HCT116 (cell line): Measurements from ENCODE around the gene PSEN2. TPM values are rescaled to one million over a fixed set of nuclear protein-coding genes. Genes with fewer than 3 reads are reported as not detected.

ENCODE experiments used
- ATAC-seq: fragments of 200-7000 bp; cut with Tn5 transposase; 2 replicates; pipeline ENCODE4 v1.9.1; 2020; ENCODE audit warnings: mild to moderate bottlenecking, moderate library complexity
- BruUV-seq: library from RNA; stranded (reverse); fragments of 400-500 nt; replicated peaks from 2 replicates; lab custom pipeline; 2021; lab: Mats Ljungman, UMichigan
- CTCF ChIA-PET: fragments of 300-600 bp; sonication (Branson Sonifier 250); formaldehyde crosslinking; loops from one replicate; lab custom pipeline; 2021; ENCODE audit warnings: antibody characterized with exemption; lab: Charles Lee
- POLR2A ChIA-PET: fragments of 300-600, 350-600 bp; sonication (Branson Sonifier 250); formaldehyde crosslinking; loops from one replicate; lab custom pipeline; 2021; ENCODE audit warnings: antibody characterized with exemption; lab: Charles Lee
- RAD21 ChIA-PET, 2 experiments: fragments of 300-600 bp; sonication (Branson Sonifier 250); formaldehyde crosslinking; loops; one replicate each; lab custom pipeline; 2023; ENCODE audit warnings: low total read pairs in 2 of 2; ENCODE audit not compliant: uncharacterized antibody in 2 of 2, unreplicated experiment in 2 of 2, low non-redundant PET in 1 of 2; lab: Charles Lee
- DNase-seq: peaks from one replicate; pipeline ENCODE4 v3.0.0-alpha.2; 2010; ENCODE audit warnings: low read depth, low spot score
- H2AFZ ChIP-seq: fragments of 200-600 bp; shearing (Covaris generic), sonication (generic); 2 replicates; pipeline ENCODE4 v1.6.1; 2017; ENCODE audit warnings: low read depth, mixed run types, mixed read lengths, antibody characterized with exemption, low read length; ENCODE audit not compliant: poor library complexity, severe bottlenecking
- H3K27ac ChIP-seq: 2 replicates; pipeline ENCODE4 v1.5.1; 2012; ENCODE audit warnings: low read depth, low read length
- H3K27me3 ChIP-seq: fragments of 200-600 bp; sonication (generic); 2 replicates; pipeline ENCODE4 v1.6.1; 2016; ENCODE audit warnings: mixed run types, low read length, mixed read lengths; ENCODE audit not compliant: insufficient read depth
- H3K36me3 ChIP-seq, 2 experiments: fragments of 200-500 bp in 1 of 2; fragments of 200-600 bp in 1 of 2; sonication (Bioruptor generic) in 1 of 2; sonication (generic) in 1 of 2; 2 replicates each; pipeline versions ENCODE4 v1.5.1 to v1.6.1; 2014 to 2016; ENCODE audit warnings: low read length in 2 of 2, inconsistent platforms in 1 of 2, mixed read lengths in 1 of 2, mixed run types in 1 of 2; ENCODE audit not compliant: insufficient read depth in 2 of 2, control insufficient read depth in 1 of 2
- H3K4me1 ChIP-seq, 2 experiments: fragments of 200-600 bp in 1 of 2; sonication (generic) in 1 of 2; 2 replicates each; pipeline versions ENCODE4 v1.5.1 to v1.6.1; 2012 to 2017; ENCODE audit warnings: low read length in 2 of 2, inconsistent platforms in 1 of 2, mild to moderate bottlenecking in 1 of 2, mixed read lengths in 1 of 2, mixed run types in 1 of 2, moderate library complexity in 1 of 2; ENCODE audit not compliant: insufficient read depth in 2 of 2, control insufficient read depth in 1 of 2
- H3K4me2 ChIP-seq: fragments of 200-600 bp; sonication (generic); 2 replicates; pipeline ENCODE4 v1.6.1; 2017; ENCODE audit warnings: mixed run types, low read length, mixed read lengths
- H3K4me3 ChIP-seq, 2 experiments: fragments of 200-600 bp in 1 of 2; sonication (generic) in 1 of 2; replicated peaks in 1 of 2; 2 replicates each; pipeline ENCODE4 v1.5.1; 2011 to 2016; ENCODE audit warnings: low read length in 2 of 2, control low read depth in 1 of 2, low read depth in 1 of 2, mild to moderate bottlenecking in 1 of 2, mixed read lengths in 1 of 2, mixed run types in 1 of 2
- H3K79me2 ChIP-seq: fragments of 200-600 bp; sonication (generic); 2 replicates; pipeline ENCODE4 v1.6.1; 2017; ENCODE audit warnings: mild to moderate bottlenecking, mixed run types, low read length, moderate library complexity, mixed read lengths; ENCODE audit not compliant: insufficient read depth
- H3K9ac ChIP-seq: fragments of 200-600 bp; sonication (generic); 2 replicates; pipeline ENCODE4 v1.6.1; 2016; ENCODE audit warnings: low read length, mixed read lengths
- H3K9me2 ChIP-seq: fragments of 200-600 bp; sonication (generic), shearing (Covaris generic); 2 replicates; pipeline ENCODE4 v1.6.1; 2017; ENCODE audit warnings: mixed run types, mild to moderate bottlenecking, moderate library complexity; ENCODE audit not compliant: insufficient read depth
- H3K9me3 ChIP-seq, 2 experiments: fragments of 200-500 bp in 1 of 2; fragments of 200-600 bp in 1 of 2; sonication (Bioruptor generic) in 1 of 2; sonication (generic) in 1 of 2; 2 replicates each; pipeline ENCODE4 v1.6.1; 2014 to 2017; ENCODE audit warnings: low read length in 2 of 2, mixed read lengths in 2 of 2, inconsistent platforms in 1 of 2, low read depth in 1 of 2, mild to moderate bottlenecking in 1 of 2, mixed run types in 1 of 2, moderate library complexity in 1 of 2; ENCODE audit not compliant: control insufficient read depth in 1 of 2, insufficient read depth in 1 of 2
- H4K20me1 ChIP-seq: fragments of 200-600 bp; sonication (generic), shearing (Covaris generic); 2 replicates; pipeline ENCODE4 v1.6.1; 2017; ENCODE audit warnings: mixed run types, mild to moderate bottlenecking, moderate library complexity; ENCODE audit not compliant: insufficient read depth
- CBX3 ChIP-seq: IDR thresholded peaks from 2 replicates; pipeline ENCODE4 v1.6.1; 2012; ENCODE audit warnings: low read depth
- CEBPB ChIP-seq: IDR thresholded peaks from 2 replicates; pipeline ENCODE4 v1.6.1; 2012; ENCODE audit warnings: low read depth
- EGR1 ChIP-seq: IDR thresholded peaks from 2 replicates; pipeline ENCODE4 v1.6.1; 2012; ENCODE audit warnings: low read depth
- ELF1 ChIP-seq: IDR thresholded peaks from 2 replicates; pipeline ENCODE4 v1.6.1; 2012; ENCODE audit warnings: low read depth, borderline replicate concordance
- EZH2 ChIP-seq: fragments of 200-600 bp; sonication (generic); IDR thresholded peaks from 2 replicates; pipeline ENCODE4 v1.6.1; 2017; ENCODE audit warnings: antibody characterized with exemption, mixed run types
- EZH2phosphoT487 ChIP-seq: fragments of 200-600 bp; IDR thresholded peaks from 2 replicates; pipeline ENCODE4 v1.6.1; 2018; ENCODE audit warnings: antibody characterized with exemption, borderline replicate concordance
- FOSL1 ChIP-seq: IDR thresholded peaks from 2 replicates; pipeline ENCODE4 v1.6.1; 2012; ENCODE audit warnings: low read depth
- JUND ChIP-seq: IDR thresholded peaks from 2 replicates; pipeline ENCODE4 v1.6.1; 2012
- POLR2A ChIP-seq: IDR thresholded peaks from 2 replicates; pipeline ENCODE4 v1.7.0; 2011; ENCODE audit warnings: borderline replicate concordance; ENCODE audit not compliant: insufficient read depth, insufficient read length; ENCODE audit errors: extremely low read depth
- POLR2AphosphoS5 ChIP-seq: IDR thresholded peaks from 2 replicates; pipeline ENCODE4 v1.6.1; 2011; ENCODE audit warnings: mild to moderate bottlenecking, low read depth, low read length, moderate library complexity
- SP1 ChIP-seq: IDR thresholded peaks from 2 replicates; pipeline ENCODE4 v1.6.1; 2012; ENCODE audit warnings: low read depth
- SRF ChIP-seq: IDR thresholded peaks from 2 replicates; pipeline ENCODE4 v1.6.1; 2012; ENCODE audit warnings: low read depth
- YY1 ChIP-seq: IDR thresholded peaks from 2 replicates; pipeline ENCODE4 v1.6.1; 2011; ENCODE audit warnings: low read length, low read depth, moderate library complexity, mild to moderate bottlenecking; ENCODE audit not compliant: insufficient replicate concordance; ENCODE audit errors: extremely low read depth
- ZBTB33 ChIP-seq: IDR thresholded peaks from 2 replicates; pipeline ENCODE4 v1.6.1; 2011; ENCODE audit warnings: mild to moderate bottlenecking, low read length, moderate library complexity; ENCODE audit not compliant: insufficient replicate concordance; ENCODE audit errors: extremely low read depth
- ZFX ChIP-seq: fragments of 450-650 bp; IDR thresholded peaks from 2 replicates; pipeline ENCODE4 v1.6.1; 2017
- ZNF274 ChIP-seq: fragments of 200-500 bp; sonication (Bioruptor generic); IDR thresholded peaks from 2 replicates; pipeline ENCODE4 v1.6.1; 2014; ENCODE audit warnings: mild to moderate bottlenecking, low read depth, low read length, inconsistent platforms
- intact Hi-C: fragments of 100-400 bp; cut with micrococcal nuclease; formaldehyde crosslinking; loops from 2 replicates; pipeline ENCODE4 v1.10.0; 2022
- total RNA-seq: library from RNA; stranded (reverse); gene quantifications from one replicate; pipeline ENCODE4 v1.2.1, GENCODE V29; 2021; ENCODE audit not compliant: unreplicated experiment
- TF ChIP-seq, protein P1 (sequence below): IDR thresholded peaks from 2 replicates; pipeline ENCODE4 v1.6.1; 2012
- TF ChIP-seq, protein P2 (sequence below), 3 experiments: fragments of 200-600 bp in 1 of 3; sonication (generic) in 1 of 3; IDR thresholded peaks in 2 of 3; conservative IDR thresholded peaks in 1 of 3; 2 replicates each; pipeline ENCODE4 v1.5.1; 2012 to 2017; ENCODE audit warnings: low read depth in 2 of 3, low read length in 2 of 3, antibody characterized with exemption in 1 of 3, borderline replicate concordance in 1 of 3, control low read depth in 1 of 3, mild to moderate bottlenecking in 1 of 3, mixed read lengths in 1 of 3, mixed run types in 1 of 3, moderate library complexity in 1 of 3; ENCODE audit not compliant: insufficient read depth in 1 of 3
- TF ChIP-seq, protein P3 (sequence below): IDR thresholded peaks from 2 replicates; pipeline ENCODE4 v1.6.1; 2012
- TF ChIP-seq, protein P4 (sequence below): IDR thresholded peaks from 2 replicates; pipeline ENCODE4 v1.6.1; 2012; ENCODE audit warnings: low read depth

Gene PSEN2
- total RNA-seq, 1 experiment from 2014 or later: 28.5 TPM

DNA sequence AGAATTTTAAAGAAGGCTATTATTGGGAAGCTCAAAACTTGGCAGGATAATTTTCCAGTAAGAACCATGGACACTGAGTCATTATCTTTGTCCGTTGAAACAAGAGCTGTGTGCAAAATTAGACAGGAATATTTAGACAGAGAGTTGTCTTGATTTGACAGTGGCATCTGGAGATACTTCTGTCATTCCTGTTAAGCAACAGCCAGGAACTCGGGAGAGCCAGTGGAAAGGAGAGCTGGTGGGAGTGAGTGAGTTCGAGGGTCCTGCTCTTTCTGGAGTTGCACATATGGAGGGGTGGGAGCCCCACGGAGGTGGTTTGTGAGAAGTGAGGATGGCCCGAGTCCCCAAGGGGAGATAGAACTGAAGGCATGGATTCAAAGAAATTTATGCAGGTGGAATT, 72.7 kb downstream of the PSEN2 start:
- Histone ChIP-seq H3K9me3 (no peaks in the 10 kb centered on the region), H2AFZ (no peak overlapping the region), H3K4me2 (no peak overlapping the region), H4K20me1 (no peaks in the 10 kb centered on the region), H3K27ac (no peak overlapping the region), H3K4me1 (peaks cover 5 to 34% of the 10 kb centered on the region in 2 experiments), H3K27me3 (no peaks in the 10 kb centered on the region), H3K4me3 (no peak overlapping the region), H3K36me3 (no peaks in the 10 kb centered on the region), H3K79me2 (peaks cover 20% of the 10 kb centered on the region; the same call in 1 of the 2 replicates), H3K9ac (no peak overlapping the region), H3K9me2 (no peaks in the 10 kb centered on the region)
- DNase-seq: no peak
- intact Hi-C loops: no loop called here
- no peak for ATAC-seq
- BruUV-seq: no TSS peak
- ChIA-PET POLR2A (no interaction called here), RAD21 (no interaction called here), CTCF (no interaction called here)
- TF ChIP-seq EGR1: no peak
- no peak for TF ChIP-seq CEBPB
- TF ChIP-seq, protein P1, sequence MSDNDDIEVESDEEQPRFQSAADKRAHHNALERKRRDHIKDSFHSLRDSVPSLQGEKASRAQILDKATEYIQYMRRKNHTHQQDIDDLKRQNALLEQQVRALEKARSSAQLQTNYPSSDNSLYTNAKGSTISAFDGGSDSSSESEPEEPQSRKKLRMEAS: no peak
- TF ChIP-seq YY1: no peak
- TF ChIP-seq, protein P2, sequence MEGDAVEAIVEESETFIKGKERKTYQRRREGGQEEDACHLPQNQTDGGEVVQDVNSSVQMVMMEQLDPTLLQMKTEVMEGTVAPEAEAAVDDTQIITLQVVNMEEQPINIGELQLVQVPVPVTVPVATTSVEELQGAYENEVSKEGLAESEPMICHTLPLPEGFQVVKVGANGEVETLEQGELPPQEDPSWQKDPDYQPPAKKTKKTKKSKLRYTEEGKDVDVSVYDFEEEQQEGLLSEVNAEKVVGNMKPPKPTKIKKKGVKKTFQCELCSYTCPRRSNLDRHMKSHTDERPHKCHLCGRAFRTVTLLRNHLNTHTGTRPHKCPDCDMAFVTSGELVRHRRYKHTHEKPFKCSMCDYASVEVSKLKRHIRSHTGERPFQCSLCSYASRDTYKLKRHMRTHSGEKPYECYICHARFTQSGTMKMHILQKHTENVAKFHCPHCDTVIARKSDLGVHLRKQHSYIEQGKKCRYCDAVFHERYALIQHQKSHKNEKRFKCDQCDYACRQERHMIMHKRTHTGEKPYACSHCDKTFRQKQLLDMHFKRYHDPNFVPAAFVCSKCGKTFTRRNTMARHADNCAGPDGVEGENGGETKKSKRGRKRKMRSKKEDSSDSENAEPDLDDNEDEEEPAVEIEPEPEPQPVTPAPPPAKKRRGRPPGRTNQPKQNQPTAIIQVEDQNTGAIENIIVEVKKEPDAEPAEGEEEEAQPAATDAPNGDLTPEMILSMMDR (IDR thresholded peaks at IDR 0.05 in 2 of 3, conservative IDR thresholded peaks at IDR 0.05 in 1 of 3; ENCODE audit: borderline replicate concordance in 1 of 3, insufficient read depth in 1 of 3, low read depth in 2 of 3, low read length in 2 of 3): no peak
- no peak for TF ChIP-seq EZH2
- no peak for TF ChIP-seq ZFX
- no peak for TF ChIP-seq EZH2phosphoT487
- TF ChIP-seq, protein P3, sequence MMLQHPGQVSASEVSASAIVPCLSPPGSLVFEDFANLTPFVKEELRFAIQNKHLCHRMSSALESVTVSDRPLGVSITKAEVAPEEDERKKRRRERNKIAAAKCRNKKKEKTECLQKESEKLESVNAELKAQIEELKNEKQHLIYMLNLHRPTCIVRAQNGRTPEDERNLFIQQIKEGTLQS: no peak
- no peak for TF ChIP-seq FOSL1
- TF ChIP-seq POLR2AphosphoS5: no peak
- TF ChIP-seq ZBTB33: no peak
- no peak for TF ChIP-seq JUND
- no peak for TF ChIP-seq POLR2A
- no peak for TF ChIP-seq CBX3
- TF ChIP-seq ZNF274: no peak
- TF ChIP-seq ELF1: no peak
- TF ChIP-seq SP1: no peak
- TF ChIP-seq SRF: no peak
- TF ChIP-seq, protein P4, sequence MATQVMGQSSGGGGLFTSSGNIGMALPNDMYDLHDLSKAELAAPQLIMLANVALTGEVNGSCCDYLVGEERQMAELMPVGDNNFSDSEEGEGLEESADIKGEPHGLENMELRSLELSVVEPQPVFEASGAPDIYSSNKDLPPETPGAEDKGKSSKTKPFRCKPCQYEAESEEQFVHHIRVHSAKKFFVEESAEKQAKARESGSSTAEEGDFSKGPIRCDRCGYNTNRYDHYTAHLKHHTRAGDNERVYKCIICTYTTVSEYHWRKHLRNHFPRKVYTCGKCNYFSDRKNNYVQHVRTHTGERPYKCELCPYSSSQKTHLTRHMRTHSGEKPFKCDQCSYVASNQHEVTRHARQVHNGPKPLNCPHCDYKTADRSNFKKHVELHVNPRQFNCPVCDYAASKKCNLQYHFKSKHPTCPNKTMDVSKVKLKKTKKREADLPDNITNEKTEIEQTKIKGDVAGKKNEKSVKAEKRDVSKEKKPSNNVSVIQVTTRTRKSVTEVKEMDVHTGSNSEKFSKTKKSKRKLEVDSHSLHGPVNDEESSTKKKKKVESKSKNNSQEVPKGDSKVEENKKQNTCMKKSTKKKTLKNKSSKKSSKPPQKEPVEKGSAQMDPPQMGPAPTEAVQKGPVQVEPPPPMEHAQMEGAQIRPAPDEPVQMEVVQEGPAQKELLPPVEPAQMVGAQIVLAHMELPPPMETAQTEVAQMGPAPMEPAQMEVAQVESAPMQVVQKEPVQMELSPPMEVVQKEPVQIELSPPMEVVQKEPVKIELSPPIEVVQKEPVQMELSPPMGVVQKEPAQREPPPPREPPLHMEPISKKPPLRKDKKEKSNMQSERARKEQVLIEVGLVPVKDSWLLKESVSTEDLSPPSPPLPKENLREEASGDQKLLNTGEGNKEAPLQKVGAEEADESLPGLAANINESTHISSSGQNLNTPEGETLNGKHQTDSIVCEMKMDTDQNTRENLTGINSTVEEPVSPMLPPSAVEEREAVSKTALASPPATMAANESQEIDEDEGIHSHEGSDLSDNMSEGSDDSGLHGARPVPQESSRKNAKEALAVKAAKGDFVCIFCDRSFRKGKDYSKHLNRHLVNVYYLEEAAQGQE: no peak
